Measurements from ENCODE around the gene TLN1.

The TLN1 gene, protein sequence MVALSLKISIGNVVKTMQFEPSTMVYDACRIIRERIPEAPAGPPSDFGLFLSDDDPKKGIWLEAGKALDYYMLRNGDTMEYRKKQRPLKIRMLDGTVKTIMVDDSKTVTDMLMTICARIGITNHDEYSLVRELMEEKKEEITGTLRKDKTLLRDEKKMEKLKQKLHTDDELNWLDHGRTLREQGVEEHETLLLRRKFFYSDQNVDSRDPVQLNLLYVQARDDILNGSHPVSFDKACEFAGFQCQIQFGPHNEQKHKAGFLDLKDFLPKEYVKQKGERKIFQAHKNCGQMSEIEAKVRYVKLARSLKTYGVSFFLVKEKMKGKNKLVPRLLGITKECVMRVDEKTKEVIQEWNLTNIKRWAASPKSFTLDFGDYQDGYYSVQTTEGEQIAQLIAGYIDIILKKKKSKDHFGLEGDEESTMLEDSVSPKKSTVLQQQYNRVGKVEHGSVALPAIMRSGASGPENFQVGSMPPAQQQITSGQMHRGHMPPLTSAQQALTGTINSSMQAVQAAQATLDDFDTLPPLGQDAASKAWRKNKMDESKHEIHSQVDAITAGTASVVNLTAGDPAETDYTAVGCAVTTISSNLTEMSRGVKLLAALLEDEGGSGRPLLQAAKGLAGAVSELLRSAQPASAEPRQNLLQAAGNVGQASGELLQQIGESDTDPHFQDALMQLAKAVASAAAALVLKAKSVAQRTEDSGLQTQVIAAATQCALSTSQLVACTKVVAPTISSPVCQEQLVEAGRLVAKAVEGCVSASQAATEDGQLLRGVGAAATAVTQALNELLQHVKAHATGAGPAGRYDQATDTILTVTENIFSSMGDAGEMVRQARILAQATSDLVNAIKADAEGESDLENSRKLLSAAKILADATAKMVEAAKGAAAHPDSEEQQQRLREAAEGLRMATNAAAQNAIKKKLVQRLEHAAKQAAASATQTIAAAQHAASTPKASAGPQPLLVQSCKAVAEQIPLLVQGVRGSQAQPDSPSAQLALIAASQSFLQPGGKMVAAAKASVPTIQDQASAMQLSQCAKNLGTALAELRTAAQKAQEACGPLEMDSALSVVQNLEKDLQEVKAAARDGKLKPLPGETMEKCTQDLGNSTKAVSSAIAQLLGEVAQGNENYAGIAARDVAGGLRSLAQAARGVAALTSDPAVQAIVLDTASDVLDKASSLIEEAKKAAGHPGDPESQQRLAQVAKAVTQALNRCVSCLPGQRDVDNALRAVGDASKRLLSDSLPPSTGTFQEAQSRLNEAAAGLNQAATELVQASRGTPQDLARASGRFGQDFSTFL (N-terminal part only)

DNA sequence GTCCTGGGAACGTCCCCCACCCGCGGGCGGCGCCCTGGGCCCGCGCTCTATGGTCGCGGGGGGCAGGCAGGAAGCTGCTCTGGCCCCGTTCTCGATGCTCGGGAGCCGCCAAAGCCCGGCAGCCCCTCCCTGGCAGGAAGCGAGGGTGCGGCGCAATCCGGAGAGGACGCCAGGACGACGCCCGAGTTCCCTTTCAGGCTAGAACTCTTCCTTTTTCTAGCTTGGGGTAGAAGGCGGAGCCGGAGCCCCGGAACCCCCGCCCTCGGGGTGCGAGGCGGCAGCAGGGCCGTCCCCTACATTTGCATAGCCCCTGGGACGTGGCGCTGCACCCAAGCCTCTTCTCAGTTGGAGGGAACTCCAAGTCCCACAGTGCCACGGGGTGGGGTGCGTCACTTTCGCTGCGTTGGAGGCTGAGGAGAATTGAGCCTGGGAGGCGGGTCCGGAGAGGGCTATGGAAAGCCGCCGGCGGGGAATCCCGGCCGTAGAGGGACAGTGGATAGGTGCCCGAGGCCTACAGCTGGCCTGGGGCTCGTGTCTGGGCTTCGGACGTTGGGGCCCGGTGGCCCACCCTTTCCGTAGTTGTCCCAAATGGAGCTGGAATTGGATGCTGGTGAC, at the start of gene TLN1, which contains the start of gene CREB3:
Gene TLN1 (minus strand): TSS at position 11 of the 615 bp plus-strand sequence. CDS start 6,501 bp downstream, outside the sequence.
Gene CREB3 (plus strand): TSS at position 482 of the 615 bp plus-strand sequence. CDS start 107 bp downstream, at position 589.
- DNase-seq: peak; percentile 97

GRCh38 chr9:35781066-35781465, 49.1 kb upstream of the TLN1 start:
- no peak for DNase-seq

GRCh38 chr9:35778496-35778895, 46.5 kb upstream of the TLN1 start:
- no peak for DNase-seq

DNA sequence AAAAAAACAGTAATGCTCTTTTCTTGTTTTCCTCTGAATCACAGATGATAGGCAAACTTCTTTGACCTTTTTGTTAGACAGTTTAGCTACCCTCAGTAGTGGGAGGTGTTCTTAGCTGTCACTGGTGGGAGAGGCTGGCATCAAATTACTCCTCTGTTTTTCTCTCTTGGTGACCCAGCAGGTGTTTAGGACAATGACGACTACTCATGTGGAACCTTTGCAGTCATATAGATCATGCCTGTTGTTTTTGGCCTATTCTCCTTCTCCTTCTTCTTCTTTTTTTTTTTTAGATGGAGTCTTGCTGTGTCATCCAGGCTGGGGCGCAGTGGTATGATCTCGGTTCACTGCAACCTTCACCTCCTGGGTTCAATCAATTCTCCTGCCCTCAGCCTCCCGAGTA, 44.0 kb upstream of the TLN1 start:
- DNase-seq: no peak

- no peak for DNase-seq
Measured at GRCh38 chr9:35774907-35775635, 43.1 kb upstream of the TLN1 start.

DNA sequence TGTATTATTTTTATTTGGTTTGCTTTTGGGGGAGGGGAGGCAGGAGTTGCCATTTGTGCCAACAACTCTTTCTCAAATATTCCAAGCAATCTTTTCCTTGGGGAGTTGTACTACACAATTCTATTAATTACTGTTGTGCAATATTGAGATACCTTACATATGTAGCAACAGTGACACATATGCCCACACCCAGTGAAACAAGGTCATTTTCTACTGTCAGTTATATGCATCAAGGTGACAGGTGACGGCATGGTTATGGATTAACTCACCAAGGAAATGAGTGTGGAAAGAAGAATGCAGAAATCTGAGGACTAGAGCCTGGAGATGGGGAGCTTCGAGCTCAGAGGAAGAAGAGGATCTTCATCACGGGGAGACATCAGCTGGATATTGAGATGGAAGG, 39.9 kb upstream of the TLN1 start:
- no peak for DNase-seq

- no peak for DNase-seq
Measured at GRCh38 chr9:35771534-35771933, 39.5 kb upstream of the TLN1 start.

DNA sequence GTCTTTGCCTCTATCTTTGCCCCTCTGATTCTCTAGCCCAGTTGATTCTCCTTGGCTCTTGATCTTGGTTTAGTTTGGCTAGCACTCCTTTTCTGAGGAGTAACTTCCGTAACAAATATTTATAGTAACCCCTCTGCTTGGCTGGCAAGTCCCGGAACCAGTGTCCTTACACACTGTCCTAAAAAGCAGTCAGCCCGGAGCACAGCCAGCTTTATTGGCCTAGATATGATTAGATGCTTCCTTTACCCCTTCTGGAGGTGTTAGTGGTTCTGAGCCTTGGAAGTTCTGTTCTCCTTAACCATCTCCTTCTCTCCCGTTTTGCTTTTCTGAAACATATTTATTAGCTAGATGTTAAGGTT, 39.1 kb upstream of the TLN1 start:
- DNase-seq: no peak

DNA sequence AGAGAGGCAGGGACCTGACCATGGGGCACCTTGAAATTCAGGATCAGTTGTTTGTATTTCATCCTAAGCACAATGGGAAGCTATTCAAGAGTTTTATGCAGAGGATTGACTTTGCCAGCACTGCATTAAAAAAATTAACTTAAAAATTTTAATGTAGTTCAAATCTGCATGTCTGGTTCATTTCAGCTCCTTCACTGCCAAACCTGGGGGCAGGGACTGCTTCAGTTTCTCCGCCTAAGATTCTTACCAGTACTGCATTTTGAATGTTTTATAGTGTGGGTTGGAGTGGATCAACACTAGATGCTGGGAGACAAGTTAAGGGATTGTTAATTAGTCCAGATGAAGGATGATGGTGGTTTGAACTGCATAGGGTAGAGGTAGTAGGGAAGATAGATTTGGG, 37.8 kb upstream of the TLN1 start:
- no peak for DNase-seq

- DNase-seq: no peak
Measured at GRCh38 chr9:35767458-35767857, 35.5 kb upstream of the TLN1 start.

DNA sequence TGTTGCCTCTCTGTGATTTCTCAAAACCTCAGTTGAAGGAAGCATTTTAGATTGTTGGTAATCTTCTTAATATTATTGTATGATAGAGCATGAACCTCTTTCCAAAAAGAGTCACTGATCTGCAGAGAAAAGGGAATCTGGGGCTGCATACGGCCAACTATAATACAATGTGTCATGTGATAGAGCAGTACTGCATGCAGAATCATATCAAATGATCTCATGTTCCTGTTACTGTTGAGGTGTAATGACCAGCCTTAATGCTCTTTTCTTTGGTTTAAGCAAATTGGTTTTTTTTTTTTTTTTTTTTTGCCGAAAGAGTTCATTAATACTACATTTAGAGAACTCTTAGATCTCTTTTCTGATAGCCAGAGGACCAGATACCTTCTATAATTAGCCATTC, 35.0 kb upstream of the TLN1 start:
- no peak for DNase-seq

DNA sequence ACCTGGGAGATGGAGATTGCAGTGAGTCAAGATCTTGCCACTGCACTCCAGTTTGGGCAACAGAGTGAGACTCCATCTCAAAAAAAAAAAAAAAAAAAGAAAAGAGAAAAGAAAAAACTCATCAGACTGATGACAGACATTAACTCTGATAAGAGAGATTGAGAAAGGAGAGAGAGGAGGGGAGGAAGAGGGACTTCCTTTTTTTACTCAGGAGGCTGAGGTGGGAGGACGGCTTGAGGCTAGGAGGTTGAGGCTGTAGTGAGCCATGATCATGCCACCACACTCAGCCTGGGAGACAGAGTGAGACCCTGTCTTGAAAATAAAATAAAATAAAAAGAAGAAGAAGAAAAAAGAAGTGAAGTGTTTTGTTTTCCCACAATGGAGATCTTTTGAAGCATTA, 31.8 kb upstream of the TLN1 start:
- no peak for DNase-seq

GRCh38 chr9:35763181-35763580, 31.2 kb upstream of the TLN1 start:
- DNase-seq: no peak

- no peak for DNase-seq
Measured at GRCh38 chr9:35760651-35761050, 28.7 kb upstream of the TLN1 start.

GRCh38 chr9:35759795-35760194, 27.8 kb upstream of the TLN1 start:
- DNase-seq: no peak

GRCh38 chr9:35758475-35759050, 26.6 kb upstream of the TLN1 start:
- DNase-seq: no peak

DNA sequence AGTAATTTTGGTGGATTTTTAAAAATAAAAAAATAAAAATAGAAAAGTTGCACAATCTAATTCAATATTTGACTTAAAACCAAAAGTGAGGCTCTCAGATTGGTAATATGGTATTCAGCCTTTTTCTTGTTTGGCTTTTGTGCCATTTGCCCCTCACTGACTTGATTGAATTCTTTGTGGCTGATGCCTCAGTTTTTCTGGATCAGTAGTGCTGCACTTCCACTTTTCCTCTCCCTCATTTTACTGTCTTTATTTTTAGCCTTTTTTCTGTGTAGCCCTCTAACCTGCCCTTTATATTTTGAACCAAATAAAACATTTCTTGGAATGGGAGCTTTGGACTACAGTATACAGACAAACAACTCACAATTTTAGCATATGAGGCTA, 25.9 kb upstream of the TLN1 start:
- no peak for DNase-seq

GRCh38 chr9:35757226-35757891, 25.4 kb upstream of the TLN1 start:
- DNase-seq: no peak

- no peak for DNase-seq
Measured at GRCh38 chr9:35756275-35757225, 24.6 kb upstream of the TLN1 start.

DNA sequence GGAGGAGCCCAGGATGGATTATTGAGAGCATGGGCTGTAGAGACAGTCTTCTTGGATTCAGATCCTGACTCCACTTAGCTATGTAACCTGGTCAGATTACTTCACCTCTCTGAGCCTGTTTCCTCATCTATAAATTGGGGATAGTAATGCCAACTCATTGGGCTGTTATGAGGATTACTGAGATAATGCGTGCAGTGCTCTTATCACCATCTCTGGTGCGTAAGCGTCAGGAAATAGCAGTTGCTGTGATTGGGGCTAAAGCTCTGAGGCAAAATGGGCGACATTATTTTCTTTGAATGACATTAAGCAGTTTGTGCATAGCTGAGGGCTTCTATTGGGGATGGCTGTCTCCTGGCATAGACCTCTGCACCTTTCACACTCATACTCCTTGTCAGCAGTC, 23.1 kb upstream of the TLN1 start:
- no peak for DNase-seq

Measured in amniotic stem cell (primary cell).